GM12864 (cell line): ENCODE measurements around the gene RAPGEF4.
"Not testable (repeated sequence)": the region's sequence is repeated elsewhere in the genome, so short reads cannot be mapped to it uniquely, and the experiment has no call there.

Experiments
- DNase-seq: peaks from one replicate; pipeline ENCODE4 v3.0.0-alpha.2; 2011; ENCODE audit warnings: low read depth
- H3K4me3 ChIP-seq: 2 replicates; pipeline ENCODE4 v1.5.1; 2011; ENCODE audit warnings: mild to moderate bottlenecking, low read depth, low read length, control low read depth
- TF ChIP-seq, protein P1 (sequence below): IDR thresholded peaks from 2 replicates; pipeline ENCODE4 v1.5.1; 2011; ENCODE audit warnings: low read depth, mild to moderate bottlenecking, moderate library complexity, low read length, control low read depth, inconsistent platforms; ENCODE audit errors: missing control alignments

The RAPGEF4 gene

DNA sequence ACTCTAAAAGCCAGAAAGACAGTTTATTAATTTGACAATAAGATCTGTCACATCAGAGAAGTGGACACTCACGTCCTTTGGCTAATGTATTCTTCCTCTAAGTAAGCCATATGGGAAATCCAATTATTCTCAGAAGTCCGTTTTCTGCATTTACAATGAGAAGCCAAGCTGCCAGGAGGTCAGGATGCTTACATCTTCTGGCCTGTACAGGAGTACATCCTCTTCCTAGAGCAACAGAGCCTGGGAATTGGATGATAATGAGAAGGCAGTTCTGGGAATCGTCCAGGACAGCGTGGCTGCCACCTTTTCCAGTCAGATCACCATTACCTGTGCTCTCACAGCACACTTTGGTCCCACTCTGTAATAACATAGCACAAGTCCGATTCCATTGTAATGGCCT, 5.2 kb downstream of the RAPGEF4 start:
- no peak for DNase-seq
- TF ChIP-seq, protein P1, sequence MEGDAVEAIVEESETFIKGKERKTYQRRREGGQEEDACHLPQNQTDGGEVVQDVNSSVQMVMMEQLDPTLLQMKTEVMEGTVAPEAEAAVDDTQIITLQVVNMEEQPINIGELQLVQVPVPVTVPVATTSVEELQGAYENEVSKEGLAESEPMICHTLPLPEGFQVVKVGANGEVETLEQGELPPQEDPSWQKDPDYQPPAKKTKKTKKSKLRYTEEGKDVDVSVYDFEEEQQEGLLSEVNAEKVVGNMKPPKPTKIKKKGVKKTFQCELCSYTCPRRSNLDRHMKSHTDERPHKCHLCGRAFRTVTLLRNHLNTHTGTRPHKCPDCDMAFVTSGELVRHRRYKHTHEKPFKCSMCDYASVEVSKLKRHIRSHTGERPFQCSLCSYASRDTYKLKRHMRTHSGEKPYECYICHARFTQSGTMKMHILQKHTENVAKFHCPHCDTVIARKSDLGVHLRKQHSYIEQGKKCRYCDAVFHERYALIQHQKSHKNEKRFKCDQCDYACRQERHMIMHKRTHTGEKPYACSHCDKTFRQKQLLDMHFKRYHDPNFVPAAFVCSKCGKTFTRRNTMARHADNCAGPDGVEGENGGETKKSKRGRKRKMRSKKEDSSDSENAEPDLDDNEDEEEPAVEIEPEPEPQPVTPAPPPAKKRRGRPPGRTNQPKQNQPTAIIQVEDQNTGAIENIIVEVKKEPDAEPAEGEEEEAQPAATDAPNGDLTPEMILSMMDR, result no peak
- H3K4me3 ChIP-seq, result no peak overlapping the region

DNA sequence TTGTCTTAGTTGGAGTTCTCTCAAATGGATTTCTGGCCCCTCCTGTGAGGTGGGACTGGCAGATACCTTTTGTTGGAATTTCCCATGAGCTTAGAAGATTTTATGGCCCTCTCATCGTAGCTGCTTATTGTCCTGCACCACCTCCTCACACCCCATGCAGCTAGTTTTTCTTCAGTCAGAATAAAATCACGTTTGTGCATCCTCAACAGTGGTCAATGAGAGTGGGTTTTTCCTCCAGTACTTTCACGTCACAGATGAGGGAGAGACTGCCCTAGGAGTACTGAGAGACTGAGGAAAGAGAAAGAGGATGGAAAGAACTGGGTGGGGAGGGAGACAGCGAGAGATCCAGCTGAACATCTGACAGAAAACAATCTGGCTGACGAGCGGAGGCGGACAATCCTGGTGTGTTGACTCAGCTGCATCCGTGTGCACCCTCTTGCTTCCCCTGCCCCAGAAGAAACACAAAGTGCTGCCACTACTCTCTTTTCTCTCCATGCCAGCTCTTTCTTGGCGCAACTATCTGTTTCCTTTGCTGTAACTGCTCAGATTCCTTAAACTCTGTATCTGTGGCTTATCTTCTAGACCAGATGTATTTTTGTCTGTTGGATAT, 7.4 kb downstream of the RAPGEF4 start:
- DNase-seq, result no peak
- H3K4me3 ChIP-seq, result no peak overlapping the region
- TF ChIP-seq, protein P1, result no peak

DNA sequence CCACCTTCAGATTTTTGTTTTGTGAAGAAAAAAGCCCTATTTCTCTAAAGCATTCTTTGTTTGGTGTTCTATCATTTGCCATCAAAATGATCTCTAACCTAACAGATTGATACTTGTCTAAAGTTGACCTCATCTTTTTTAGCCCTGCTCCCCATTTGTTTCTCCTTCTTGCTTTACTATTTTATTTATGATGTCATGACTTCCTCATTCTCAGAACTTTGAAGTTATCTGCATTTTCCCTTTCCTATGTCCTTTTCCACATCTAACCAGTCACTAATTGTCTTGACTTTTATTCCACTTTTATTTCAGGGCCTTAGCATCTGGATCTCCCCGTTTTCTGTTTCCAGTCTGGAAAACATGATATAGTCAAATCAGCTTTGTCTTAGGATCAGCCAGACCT, 8.3 kb downstream of the RAPGEF4 start:
- DNase-seq, result no peak
- H3K4me3 ChIP-seq, result no peak overlapping the region
- TF ChIP-seq, protein P1, result no peak

DNA sequence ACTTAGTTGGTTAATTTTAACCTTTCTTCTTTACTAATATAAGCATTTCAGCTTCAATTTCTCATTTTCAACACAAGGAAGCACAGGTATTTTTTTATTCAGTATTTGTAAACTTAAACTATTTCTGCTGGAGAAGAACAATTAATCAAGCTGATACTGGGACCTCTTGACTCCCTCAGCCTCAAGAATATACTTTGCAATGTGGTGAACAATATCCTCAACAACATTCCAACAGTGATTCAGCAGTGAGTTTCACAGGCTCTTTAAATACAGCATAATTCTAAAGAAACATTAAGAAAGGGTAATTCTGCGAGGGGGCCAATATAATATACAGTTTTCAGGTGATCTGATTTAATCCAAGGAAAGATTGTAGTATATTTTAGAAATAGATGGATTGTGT, 10.0 kb downstream of the RAPGEF4 start:
- H3K4me3 ChIP-seq, result no peak overlapping the region
- TF ChIP-seq, protein P1, result no peak
- no peak for DNase-seq

DNA sequence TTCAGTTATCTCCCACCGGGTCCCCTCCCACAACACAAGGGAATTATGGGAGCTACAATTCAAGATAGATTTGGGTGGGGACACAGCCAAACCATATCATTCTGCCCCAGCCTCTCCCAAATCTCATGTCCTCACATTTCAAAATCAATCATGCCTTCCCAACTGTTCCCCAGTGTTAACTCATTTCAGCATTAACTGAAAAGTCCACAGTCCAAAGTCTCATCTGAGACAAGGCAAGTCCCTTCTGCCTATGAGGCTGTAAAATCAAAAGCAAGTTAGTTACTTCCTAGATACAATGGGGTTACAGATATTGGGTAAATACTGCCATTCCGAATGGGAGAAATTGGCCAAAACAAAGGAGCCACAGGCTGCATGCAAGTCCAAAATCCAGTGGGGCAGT, 12.9 kb downstream of the RAPGEF4 start:
- not testable (repeated sequence) for DNase-seq, H3K4me3 ChIP-seq

DNA sequence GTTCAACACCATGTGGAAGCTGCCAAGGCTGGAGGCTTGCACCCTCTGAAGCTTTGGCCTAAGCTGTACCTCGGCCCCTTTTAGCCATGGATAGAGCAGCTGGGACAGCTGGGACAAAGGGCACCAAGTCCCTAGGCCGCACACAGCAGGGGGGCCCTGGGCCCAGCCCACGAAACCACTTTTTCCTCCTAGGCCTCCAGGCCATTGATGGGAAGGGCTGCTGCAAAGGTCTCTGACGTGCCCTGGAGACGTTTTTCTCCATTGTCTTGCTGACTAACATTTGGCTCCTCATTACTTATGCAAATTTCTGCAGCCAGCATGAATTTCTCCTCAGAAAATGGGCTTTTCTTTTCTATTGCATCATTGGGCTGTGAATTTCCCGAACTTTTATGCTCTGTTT, 13.7 kb downstream of the RAPGEF4 start:
- DNase-seq, result no peak
- TF ChIP-seq, protein P1, result no peak
- no peak overlapping the region for H3K4me3 ChIP-seq

DNA sequence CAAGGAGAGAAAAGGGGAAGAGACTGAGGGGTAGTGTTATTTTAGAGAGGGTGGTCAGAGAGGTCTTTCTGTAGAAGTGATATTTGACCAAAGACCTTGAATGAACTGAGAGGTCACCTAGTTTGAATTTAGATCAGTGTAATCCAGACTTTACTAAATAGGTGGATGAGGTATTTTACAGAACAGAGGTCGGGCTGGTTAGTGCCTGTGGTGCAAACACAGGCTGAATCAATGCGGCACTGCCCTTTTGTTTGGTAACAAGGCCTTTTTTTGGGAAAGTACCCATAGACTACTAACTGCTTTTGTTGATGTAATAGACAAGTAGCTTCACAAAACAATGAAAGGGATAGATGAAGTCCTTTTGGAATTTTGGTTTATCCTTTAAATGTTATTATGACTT, 15.9 kb downstream of the RAPGEF4 start:
- TF ChIP-seq, protein P1, result no peak
- DNase-seq, result no peak
- no peak overlapping the region for H3K4me3 ChIP-seq
